Panc1 (cell line): Measurements from ENCODE around the gene SPAM1. TPM values are rescaled to one million over a fixed set of nuclear protein-coding genes. Genes with fewer than 3 reads are reported as not detected.

Experiments used
- ATAC-seq: fragments of 200-7000 bp; cut with Tn5 transposase; 2 replicates; pipeline ENCODE4 v1.9.1; 2020; ENCODE audit warnings: mild to moderate bottlenecking, moderate library complexity
- BruUV-seq: library from RNA; stranded (reverse); fragments of 400-500 nt; replicated peaks from 2 replicates; lab custom pipeline; 2021; lab: Mats Ljungman, UMichigan
- CTCF ChIA-PET: fragments of 300-600 bp; sonication (Branson Sonifier 250); formaldehyde crosslinking; loops from one replicate; lab custom pipeline; 2022; ENCODE audit warnings: antibody characterized with exemption; lab: Charles Lee
- POLR2A ChIA-PET: fragments of 300-600 bp; sonication (Branson Sonifier 250); formaldehyde crosslinking; loops from one replicate; lab custom pipeline; 2022; ENCODE audit warnings: antibody characterized with exemption; lab: Charles Lee
- DNase-seq: peaks from one replicate; pipeline ENCODE4 v3.0.0-alpha.2; 2010; ENCODE audit warnings: low read depth, low spot score
- H3K27ac ChIP-seq: 2 replicates; pipeline ENCODE4 v1.5.1; 2011; ENCODE audit warnings: mild to moderate bottlenecking, low read length, inconsistent platforms
- H3K27me3 ChIP-seq: fragments of 200-500 bp; sonication (Bioruptor generic); 2 replicates; pipeline ENCODE4 v1.6.0; 2014; ENCODE audit warnings: low read length, inconsistent platforms; ENCODE audit not compliant: control insufficient read depth, insufficient read depth
- H3K36me3 ChIP-seq: fragments of 200-500 bp; sonication (Bioruptor generic); 2 replicates; pipeline ENCODE4 v1.5.1; 2014; ENCODE audit warnings: inconsistent platforms, mild to moderate bottlenecking, low read length, moderate library complexity; ENCODE audit not compliant: control insufficient read depth, insufficient read depth
- H3K4me1 ChIP-seq: 2 replicates; pipeline ENCODE4 v1.5.1; 2011; ENCODE audit warnings: inconsistent platforms, mild to moderate bottlenecking, low read length, moderate library complexity; ENCODE audit not compliant: control insufficient read depth, insufficient read depth
- H3K4me3 ChIP-seq, 2 experiments: 2 replicates each; pipeline ENCODE4 v1.5.1; 2011 to 2012; ENCODE audit warnings: low read depth in 2 of 2, low read length in 2 of 2, mild to moderate bottlenecking in 2 of 2, inconsistent platforms in 1 of 2, moderate library complexity in 1 of 2
- H3K9me3 ChIP-seq: fragments of 200-500 bp; sonication (Bioruptor generic); 2 replicates; pipeline ENCODE4 v1.5.1; 2014; ENCODE audit warnings: low read depth, mild to moderate bottlenecking, inconsistent platforms, low read length, moderate library complexity; ENCODE audit not compliant: control insufficient read depth, insufficient read depth
- POLR2AphosphoS5 ChIP-seq: IDR thresholded peaks from 2 replicates; pipeline ENCODE4 v1.6.1; 2012; ENCODE audit warnings: mild to moderate bottlenecking, low read depth, low read length, moderate library complexity
- SIN3A ChIP-seq: IDR thresholded peaks from 2 replicates; pipeline ENCODE4 v1.6.1; 2012; ENCODE audit warnings: low read depth, mild to moderate bottlenecking, low read length, moderate library complexity, borderline replicate concordance; ENCODE audit not compliant: insufficient read depth
- TCF7L2 ChIP-seq: IDR thresholded peaks from 2 replicates; pipeline ENCODE4 v1.6.1; 2011; ENCODE audit warnings: mild to moderate bottlenecking, low read depth, low read length, inconsistent platforms
- in situ Hi-C: cut with HindIII; loops from 2 replicates; pipeline ENCODE4 v1.10.0; 2016; ENCODE audit warnings: low sequenced_read_pairs, low pct_unique_long_range_greater_than_20kb
- intact Hi-C: fragments of 100-400 bp; cut with micrococcal nuclease; formaldehyde crosslinking; loops from one replicate; pipeline ENCODE4 v1.10.0; 2022; ENCODE audit not compliant: unreplicated experiment
- total RNA-seq: library from RNA; stranded (reverse); gene quantifications from one replicate; pipeline ENCODE4 v1.2.1, GENCODE V29; 2021; ENCODE audit not compliant: unreplicated experiment
- TF ChIP-seq, protein P1 (sequence below), 2 experiments: IDR thresholded peaks; 2 replicates each; pipeline ENCODE4 v1.6.1; 2011 to 2012; ENCODE audit warnings: low read depth in 2 of 2, control low read depth in 1 of 2, low read length in 1 of 2, mild to moderate bottlenecking in 1 of 2, moderate library complexity in 1 of 2; ENCODE audit not compliant: insufficient read depth in 1 of 2
- TF ChIP-seq, protein P2 (sequence below): fragments of 450-650 bp; IDR thresholded peaks from 2 replicates; pipeline ENCODE4 v1.5.1; 2017; ENCODE audit warnings: mild to moderate bottlenecking

SPAM1 gene
- total RNA-seq, 1 experiment from 2014 or later, result not detected

DNA sequence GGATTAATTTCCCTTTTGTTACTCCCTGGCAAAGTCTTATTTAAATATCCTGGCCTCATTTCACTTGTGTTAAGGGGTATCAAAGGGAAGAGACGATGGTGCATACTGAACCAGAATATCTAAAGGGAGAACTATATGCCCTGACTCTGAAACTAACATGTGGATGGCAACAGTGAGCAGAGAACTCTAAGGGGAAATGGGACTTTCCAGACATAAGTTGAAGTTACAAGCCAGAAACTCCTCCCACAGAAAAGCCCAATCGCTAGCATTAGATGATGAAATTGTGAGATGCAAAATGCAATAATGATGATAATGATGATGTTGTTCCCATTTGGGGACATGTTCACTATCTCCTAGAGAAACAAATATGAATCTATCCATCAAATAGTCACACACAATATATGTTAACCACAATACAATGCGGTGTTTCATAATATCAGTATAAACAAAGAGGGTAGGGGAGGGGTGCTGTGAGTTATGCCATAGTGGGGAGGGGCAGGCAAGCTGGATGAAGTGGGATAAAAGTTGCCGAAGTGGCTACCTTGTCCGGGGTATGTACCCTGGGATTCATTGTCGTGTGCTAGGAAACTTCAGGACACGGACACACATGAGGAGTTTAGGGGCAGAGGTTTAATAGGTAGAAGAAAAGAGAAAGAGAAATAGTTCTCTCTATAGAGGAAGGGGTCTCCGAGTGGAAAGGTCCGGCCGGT, 70.7 kb downstream of the SPAM1 start:
- intact Hi-C loops, result no loop called here
- in situ Hi-C loops, result no loop called here
- POLR2A ChIA-PET, result no interaction called here
- H3K27ac ChIP-seq, result no peak overlapping the region
- H3K4me3 ChIP-seq, result no peak overlapping the region
- no peaks in the 10 kb centered on the region for H3K36me3 ChIP-seq
- H3K27me3 ChIP-seq, result no peaks in the 10 kb centered on the region
- TF ChIP-seq TCF7L2 (no peak), SIN3A (no peak), POLR2AphosphoS5 (no peak)
- TF ChIP-seq, protein P1, sequence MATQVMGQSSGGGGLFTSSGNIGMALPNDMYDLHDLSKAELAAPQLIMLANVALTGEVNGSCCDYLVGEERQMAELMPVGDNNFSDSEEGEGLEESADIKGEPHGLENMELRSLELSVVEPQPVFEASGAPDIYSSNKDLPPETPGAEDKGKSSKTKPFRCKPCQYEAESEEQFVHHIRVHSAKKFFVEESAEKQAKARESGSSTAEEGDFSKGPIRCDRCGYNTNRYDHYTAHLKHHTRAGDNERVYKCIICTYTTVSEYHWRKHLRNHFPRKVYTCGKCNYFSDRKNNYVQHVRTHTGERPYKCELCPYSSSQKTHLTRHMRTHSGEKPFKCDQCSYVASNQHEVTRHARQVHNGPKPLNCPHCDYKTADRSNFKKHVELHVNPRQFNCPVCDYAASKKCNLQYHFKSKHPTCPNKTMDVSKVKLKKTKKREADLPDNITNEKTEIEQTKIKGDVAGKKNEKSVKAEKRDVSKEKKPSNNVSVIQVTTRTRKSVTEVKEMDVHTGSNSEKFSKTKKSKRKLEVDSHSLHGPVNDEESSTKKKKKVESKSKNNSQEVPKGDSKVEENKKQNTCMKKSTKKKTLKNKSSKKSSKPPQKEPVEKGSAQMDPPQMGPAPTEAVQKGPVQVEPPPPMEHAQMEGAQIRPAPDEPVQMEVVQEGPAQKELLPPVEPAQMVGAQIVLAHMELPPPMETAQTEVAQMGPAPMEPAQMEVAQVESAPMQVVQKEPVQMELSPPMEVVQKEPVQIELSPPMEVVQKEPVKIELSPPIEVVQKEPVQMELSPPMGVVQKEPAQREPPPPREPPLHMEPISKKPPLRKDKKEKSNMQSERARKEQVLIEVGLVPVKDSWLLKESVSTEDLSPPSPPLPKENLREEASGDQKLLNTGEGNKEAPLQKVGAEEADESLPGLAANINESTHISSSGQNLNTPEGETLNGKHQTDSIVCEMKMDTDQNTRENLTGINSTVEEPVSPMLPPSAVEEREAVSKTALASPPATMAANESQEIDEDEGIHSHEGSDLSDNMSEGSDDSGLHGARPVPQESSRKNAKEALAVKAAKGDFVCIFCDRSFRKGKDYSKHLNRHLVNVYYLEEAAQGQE (IDR thresholded peaks at IDR 0.05; ENCODE audit: insufficient read depth in 1 of 2, low read depth in 2 of 2, low read length in 1 of 2), result no peak
- TF ChIP-seq, protein P2, sequence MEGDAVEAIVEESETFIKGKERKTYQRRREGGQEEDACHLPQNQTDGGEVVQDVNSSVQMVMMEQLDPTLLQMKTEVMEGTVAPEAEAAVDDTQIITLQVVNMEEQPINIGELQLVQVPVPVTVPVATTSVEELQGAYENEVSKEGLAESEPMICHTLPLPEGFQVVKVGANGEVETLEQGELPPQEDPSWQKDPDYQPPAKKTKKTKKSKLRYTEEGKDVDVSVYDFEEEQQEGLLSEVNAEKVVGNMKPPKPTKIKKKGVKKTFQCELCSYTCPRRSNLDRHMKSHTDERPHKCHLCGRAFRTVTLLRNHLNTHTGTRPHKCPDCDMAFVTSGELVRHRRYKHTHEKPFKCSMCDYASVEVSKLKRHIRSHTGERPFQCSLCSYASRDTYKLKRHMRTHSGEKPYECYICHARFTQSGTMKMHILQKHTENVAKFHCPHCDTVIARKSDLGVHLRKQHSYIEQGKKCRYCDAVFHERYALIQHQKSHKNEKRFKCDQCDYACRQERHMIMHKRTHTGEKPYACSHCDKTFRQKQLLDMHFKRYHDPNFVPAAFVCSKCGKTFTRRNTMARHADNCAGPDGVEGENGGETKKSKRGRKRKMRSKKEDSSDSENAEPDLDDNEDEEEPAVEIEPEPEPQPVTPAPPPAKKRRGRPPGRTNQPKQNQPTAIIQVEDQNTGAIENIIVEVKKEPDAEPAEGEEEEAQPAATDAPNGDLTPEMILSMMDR, result no peak
- CTCF ChIA-PET, result no interaction called here
- no peaks in the 10 kb centered on the region for H3K4me1 ChIP-seq
- BruUV-seq, result no TSS peak
- no peaks in the 10 kb centered on the region for H3K9me3 ChIP-seq
- ATAC-seq, result no peak
- no peak for DNase-seq

GRCh38 chr7:123996327-123996625, 71.2 kb downstream of the SPAM1 start:
- no peak overlapping the region for H3K27ac ChIP-seq
- in situ Hi-C loops (no loop called here), intact Hi-C loops (no loop called here)
- TF ChIP-seq POLR2AphosphoS5 (no peak), TCF7L2 (no peak), SIN3A (no peak)
- TF ChIP-seq, protein P1 (IDR thresholded peaks at IDR 0.05; ENCODE audit: insufficient read depth in 1 of 2, low read depth in 2 of 2, low read length in 1 of 2), result no peak
- no peaks in the 10 kb centered on the region for H3K4me1 ChIP-seq
- DNase-seq (no peak), ATAC-seq (no peak)
- ChIA-PET CTCF (no interaction called here), POLR2A (no interaction called here)
- no peaks in the 10 kb centered on the region for H3K27me3 ChIP-seq
- H3K9me3 ChIP-seq, result no peaks in the 10 kb centered on the region
- BruUV-seq, result no TSS peak
- H3K36me3 ChIP-seq, result no peaks in the 10 kb centered on the region
- no peak overlapping the region for H3K4me3 ChIP-seq
